Loucy (cell line): ENCODE data around the gene KL.

Experiments used
- H2AFZ ChIP-seq: fragments of 200-600 bp; sonication (generic); 2 replicates; pipeline ENCODE4 v1.6.0; 2016; ENCODE audit warnings: antibody characterized with exemption, mild to moderate bottlenecking, low read length, moderate library complexity
- H3F3A ChIP-seq: fragments of 200-600 bp; 2 replicates; pipeline ENCODE4 v1.6.0; 2016; ENCODE audit warnings: antibody characterized with exemption, low read depth, mild to moderate bottlenecking
- H3K27me3 ChIP-seq: fragments of 200-600 bp; sonication (generic); 2 replicates; pipeline ENCODE4 v1.6.1; 2014; ENCODE audit warnings: low read length, mild to moderate bottlenecking; ENCODE audit not compliant: insufficient read depth, poor library complexity, severe bottlenecking
- H3K36me3 ChIP-seq: fragments of 200-600 bp; sonication (generic); 2 replicates; pipeline ENCODE4 v1.6.1; 2016; ENCODE audit warnings: low read length; ENCODE audit not compliant: insufficient read depth
- H3K4me1 ChIP-seq: fragments of 200-600 bp; sonication (generic); 2 replicates; pipeline ENCODE4 v1.5.1; 2014; ENCODE audit warnings: low read length, mild to moderate bottlenecking; ENCODE audit not compliant: insufficient read depth, poor library complexity, severe bottlenecking
- H3K4me2 ChIP-seq: fragments of 200-600 bp; sonication (generic); 2 replicates; pipeline ENCODE4 v1.6.0; 2014; ENCODE audit warnings: antibody characterized with exemption, low read length, low read depth, mild to moderate bottlenecking; ENCODE audit not compliant: poor library complexity, severe bottlenecking
- H3K4me3 ChIP-seq: fragments of 200-600 bp; sonication (generic); 2 replicates; pipeline ENCODE4 v1.5.1; 2014; ENCODE audit warnings: low read length, mild to moderate bottlenecking, mixed read lengths; ENCODE audit not compliant: poor library complexity, severe bottlenecking
- H3K79me2 ChIP-seq: fragments of 200-600 bp; sonication (generic); 2 replicates; pipeline ENCODE4 v1.6.1; 2014; ENCODE audit warnings: low read length; ENCODE audit not compliant: insufficient read depth
- H3K9ac ChIP-seq: fragments of 200-600 bp; sonication (generic); 2 replicates; pipeline ENCODE4 v1.6.0; 2014; ENCODE audit warnings: mild to moderate bottlenecking, low read depth, low read length, moderate library complexity; ENCODE audit not compliant: poor library complexity, severe bottlenecking
- H3K9me2 ChIP-seq: fragments of 200-600 bp; sonication (generic); replicated peaks from 2 replicates; pipeline ENCODE4 v1.6.1; 2016; ENCODE audit warnings: low read depth, low read length, mixed read lengths
- H3K9me3 ChIP-seq: fragments of 200-600 bp; sonication (generic); 2 replicates; pipeline ENCODE4 v1.6.1; 2014; ENCODE audit warnings: mild to moderate bottlenecking, antibody characterized with exemption, low read length, low read depth; ENCODE audit not compliant: insufficient read depth
- H4K20me1 ChIP-seq: fragments of 200-600 bp; sonication (generic); 2 replicates; pipeline ENCODE4 v1.6.0; 2014; ENCODE audit warnings: antibody characterized with exemption, low read length, mild to moderate bottlenecking; ENCODE audit not compliant: insufficient read depth, poor library complexity, severe bottlenecking
- CTCF ChIP-seq: fragments of 200-600 bp; sonication (generic); conservative IDR thresholded peaks from 2 replicates; pipeline ENCODE4 v1.5.1; 2014; ENCODE audit warnings: mild to moderate bottlenecking, antibody characterized with exemption, low read length
- EZH2phosphoT487 ChIP-seq: fragments of 200-600 bp; IDR thresholded peaks from 2 replicates; pipeline ENCODE4 v1.6.1; 2018; ENCODE audit warnings: antibody characterized with exemption, mild to moderate bottlenecking, moderate library complexity, borderline replicate concordance

Gene KL

GRCh38 chr13:33076001-33076992, 60.1 kb downstream of the KL start:
- Histone ChIP-seq H3K9ac (no peak overlapping the region), H3K4me2 (no peak overlapping the region), H3K9me2 (no peaks in the 10 kb centered on the region), H3F3A (no peaks in the 10 kb centered on the region), H3K4me3 (no peak overlapping the region), H3K79me2 (no peaks in the 10 kb centered on the region), H3K9me3 (no peaks in the 10 kb centered on the region), H4K20me1 (no peaks in the 10 kb centered on the region), H2AFZ (no peak overlapping the region), H3K27me3 (no peaks in the 10 kb centered on the region), H3K36me3 (no peaks in the 10 kb centered on the region), H3K4me1 (peaks cover 11% of the 10 kb centered on the region)
- TF ChIP-seq CTCF (no peak), EZH2phosphoT487 (no peak)

GRCh38 chr13:33078263-33078662, 62.0 kb downstream of the KL start:
- no peak overlapping the region for H3K9ac ChIP-seq
- no peaks in the 10 kb centered on the region for H3K79me2 ChIP-seq
- no peaks in the 10 kb centered on the region for H4K20me1 ChIP-seq
- H2AFZ ChIP-seq = no peak overlapping the region
- H3K9me2 ChIP-seq = no peaks in the 10 kb centered on the region
- peaks cover 15% of the 10 kb centered on the region for H3K4me1 ChIP-seq
- TF ChIP-seq EZH2phosphoT487 = no peak
- no peak for TF ChIP-seq CTCF
- H3K36me3 ChIP-seq = no peaks in the 10 kb centered on the region
- no peaks in the 10 kb centered on the region for H3K9me3 ChIP-seq
- no peak overlapping the region for H3K4me3 ChIP-seq
- H3F3A ChIP-seq = no peaks in the 10 kb centered on the region
- H3K4me2 ChIP-seq = no peak overlapping the region
- no peaks in the 10 kb centered on the region for H3K27me3 ChIP-seq

- H2AFZ ChIP-seq = no peak overlapping the region
These were observed 63.7 kb downstream of the KL start for GRCh38 chr13:33079960-33080359.

More at GRCh38 chr13:33079960-33080359, 63.7 kb downstream of the KL start:
- Histone ChIP-seq H3K4me1 (peaks cover 15% of the 10 kb centered on the region), H3K9ac (no peak overlapping the region), H3K4me2 (no peak overlapping the region), H3K4me3 (no peak overlapping the region), H3K9me3 (no peaks in the 10 kb centered on the region), H3K27me3 (no peaks in the 10 kb centered on the region), H3K36me3 (no peaks in the 10 kb centered on the region), H4K20me1 (no peaks in the 10 kb centered on the region), H3K9me2 (no peaks in the 10 kb centered on the region), H3K79me2 (no peaks in the 10 kb centered on the region), H3F3A (no peaks in the 10 kb centered on the region)
- TF ChIP-seq CTCF = no peak
- no peak for TF ChIP-seq EZH2phosphoT487
